KOPT-K1 (cell line): ENCODE measurements around the gene PML.

Experiments
- H3K27ac ChIP-seq: fragments of 200-600 bp; sonication (generic); 2 replicates; pipeline ENCODE4 v1.5.1; 2016; ENCODE audit warnings: antibody characterized with exemption, mild to moderate bottlenecking, low read depth, low read length; ENCODE audit not compliant: poor library complexity, severe bottlenecking
- H3K36me3 ChIP-seq: fragments of 200-600 bp; sonication (generic); 2 replicates; pipeline ENCODE4 v1.5.1; 2017; ENCODE audit warnings: antibody characterized with exemption, mild to moderate bottlenecking, low read length, moderate library complexity; ENCODE audit not compliant: insufficient read depth
- H3K9me3 ChIP-seq: fragments of 200-600 bp; sonication (generic); 2 replicates; pipeline ENCODE4 v1.5.1; 2017; ENCODE audit warnings: antibody characterized with exemption, low read length, mild to moderate bottlenecking; ENCODE audit not compliant: insufficient read depth, poor library complexity, severe bottlenecking

PML gene

DNA sequence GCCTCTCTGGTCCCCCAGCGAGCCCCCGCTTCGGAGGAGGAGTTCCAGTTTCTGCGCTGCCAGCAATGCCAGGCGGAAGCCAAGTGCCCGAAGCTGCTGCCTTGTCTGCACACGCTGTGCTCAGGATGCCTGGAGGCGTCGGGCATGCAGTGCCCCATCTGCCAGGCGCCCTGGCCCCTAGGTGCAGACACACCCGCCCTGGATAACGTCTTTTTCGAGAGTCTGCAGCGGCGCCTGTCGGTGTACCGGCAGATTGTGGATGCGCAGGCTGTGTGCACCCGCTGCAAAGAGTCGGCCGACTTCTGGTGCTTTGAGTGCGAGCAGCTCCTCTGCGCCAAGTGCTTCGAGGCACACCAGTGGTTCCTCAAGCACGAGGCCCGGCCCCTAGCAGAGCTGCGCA, 3.5 kb downstream of the PML start:
- peaks cover 4% of the 10 kb centered on the region for H3K9me3 ChIP-seq
- peaks cover 49% of the 10 kb centered on the region for H3K36me3 ChIP-seq
- H3K27ac ChIP-seq = no peak overlapping the region

DNA sequence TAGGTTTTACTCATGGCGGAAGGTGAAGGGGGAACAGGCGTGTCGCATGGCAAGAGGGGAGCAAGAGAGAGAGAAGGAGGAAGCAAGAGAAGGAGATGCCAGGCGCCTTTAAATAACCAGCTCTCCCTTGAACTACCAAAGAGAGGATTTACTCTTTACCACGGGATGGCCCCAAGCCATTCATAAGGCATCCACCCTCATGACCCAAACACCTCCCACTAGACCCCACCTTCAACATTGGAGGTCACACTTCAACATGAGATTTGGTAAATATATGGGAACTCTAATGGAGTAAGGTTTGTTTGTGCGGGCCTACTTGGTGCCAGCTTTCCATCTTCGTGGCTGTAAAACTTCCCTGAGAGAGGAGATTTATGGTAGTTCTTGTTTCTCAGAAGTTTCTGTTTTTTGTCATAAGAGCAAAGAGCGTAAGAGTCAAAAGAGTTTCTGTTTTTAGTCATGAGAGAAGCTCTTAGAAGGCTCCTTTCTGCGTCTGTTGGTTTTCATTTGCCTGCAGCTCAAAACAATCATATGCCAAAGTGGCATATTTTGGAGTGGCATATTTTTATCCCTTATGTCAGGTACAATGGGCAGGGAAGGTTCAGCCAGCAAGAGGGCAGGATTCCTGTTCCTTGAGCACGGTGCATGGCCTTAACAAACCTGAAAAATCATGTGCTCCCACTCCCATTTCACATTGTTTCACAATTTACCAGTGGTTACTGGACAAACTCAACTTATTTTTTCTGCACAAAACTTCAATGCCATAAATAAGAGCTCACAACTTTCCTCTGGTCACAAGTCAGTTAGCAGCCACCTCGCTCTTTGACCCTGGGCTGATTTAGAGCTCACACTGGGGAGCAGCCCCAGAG, 12.5 kb downstream of the PML start:
- Histone ChIP-seq H3K9me3 (peaks cover 26% of the 10 kb centered on the region), H3K27ac (no peak overlapping the region)

DNA sequence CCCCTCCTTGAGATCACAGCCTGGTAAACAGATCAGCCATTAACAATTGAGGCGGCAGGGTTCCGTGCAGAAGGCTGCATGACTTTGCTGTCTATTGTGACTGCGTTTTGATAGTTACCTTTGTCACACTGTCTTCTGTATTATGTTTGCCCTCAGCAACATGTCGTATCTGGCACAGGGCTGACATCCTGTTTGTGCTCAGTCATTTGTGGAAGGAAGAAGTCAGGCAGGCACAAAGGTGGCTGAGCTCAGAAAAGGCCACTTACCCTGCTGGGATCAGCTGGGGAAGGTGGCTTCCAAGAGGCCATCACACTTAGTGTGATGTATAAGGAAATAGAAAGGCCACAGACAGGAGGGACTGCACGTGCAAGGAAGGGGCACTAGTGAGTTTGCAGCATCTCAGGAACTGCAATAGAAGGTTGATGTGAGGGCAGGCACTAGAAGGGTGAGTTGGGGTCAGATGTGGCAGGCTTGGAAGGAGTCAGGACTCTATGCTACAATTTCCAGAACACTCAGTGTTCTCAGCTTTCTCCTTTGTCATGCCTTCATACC, 13.4 kb downstream of the PML start:
- Histone ChIP-seq H3K36me3 (peaks cover 95% of the 10 kb centered on the region), H3K27ac (no peak overlapping the region), H3K9me3 (peaks cover 31% of the 10 kb centered on the region)

More for the DNA sequence above, 12.5 kb downstream of the PML start:
- H3K36me3 ChIP-seq = peaks cover 95% of the 10 kb centered on the region

DNA sequence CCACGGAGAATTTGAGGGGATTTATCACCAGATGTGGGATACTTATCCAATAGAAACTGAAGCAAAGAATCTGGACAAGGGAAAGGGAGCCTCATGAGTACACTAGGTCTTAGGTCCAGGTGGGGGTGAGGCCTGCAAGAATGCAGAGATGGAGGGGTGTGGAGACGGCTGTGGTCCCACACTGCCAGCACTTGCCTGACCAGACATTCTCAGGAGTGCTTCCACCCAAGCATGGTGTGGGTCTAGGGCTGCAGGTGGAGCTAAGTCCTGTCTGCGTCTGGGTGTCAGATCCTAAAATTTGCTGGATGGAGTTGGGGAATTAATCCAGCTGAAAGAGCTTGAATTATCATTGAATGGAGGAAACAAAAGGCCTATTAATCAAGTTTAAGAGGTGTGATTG, 14.4 kb downstream of the PML start:
- no peak overlapping the region for H3K27ac ChIP-seq
- peaks cover 21% of the 10 kb centered on the region for H3K9me3 ChIP-seq
- H3K36me3 ChIP-seq = peaks cover 93% of the 10 kb centered on the region

DNA sequence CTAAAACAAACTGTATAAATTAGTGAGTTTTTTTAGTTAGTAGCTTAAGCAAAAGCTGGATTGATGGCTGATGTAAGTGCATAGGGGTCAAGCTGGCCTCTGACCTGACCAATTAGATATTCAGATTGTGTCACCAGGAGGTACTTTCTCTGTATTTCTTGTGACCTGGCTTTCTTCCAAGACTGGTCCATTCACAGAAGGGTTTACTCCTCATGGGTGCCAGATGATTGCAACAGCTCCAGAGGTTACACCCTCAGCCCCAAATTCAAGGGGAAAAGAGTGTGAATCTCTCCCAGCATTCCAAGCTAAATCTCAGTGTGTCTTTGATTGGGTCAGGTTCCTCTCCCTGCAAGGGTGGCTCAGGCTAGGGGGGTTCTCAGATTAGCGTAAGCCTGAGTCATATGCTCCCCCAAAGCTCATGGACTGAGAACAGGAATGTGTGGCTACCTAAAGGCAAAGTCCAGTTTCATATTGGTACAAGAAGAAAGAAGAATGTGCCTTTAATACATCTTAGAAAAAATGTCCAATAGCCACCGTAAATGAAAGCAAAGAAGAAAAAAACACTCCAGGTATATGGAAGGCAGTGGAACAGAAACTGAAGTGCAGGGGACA, 16.5 kb downstream of the PML start:
- no peak overlapping the region for H3K27ac ChIP-seq
- H3K9me3 ChIP-seq = peaks cover 19% of the 10 kb centered on the region
- peaks cover 94% of the 10 kb centered on the region for H3K36me3 ChIP-seq

DNA sequence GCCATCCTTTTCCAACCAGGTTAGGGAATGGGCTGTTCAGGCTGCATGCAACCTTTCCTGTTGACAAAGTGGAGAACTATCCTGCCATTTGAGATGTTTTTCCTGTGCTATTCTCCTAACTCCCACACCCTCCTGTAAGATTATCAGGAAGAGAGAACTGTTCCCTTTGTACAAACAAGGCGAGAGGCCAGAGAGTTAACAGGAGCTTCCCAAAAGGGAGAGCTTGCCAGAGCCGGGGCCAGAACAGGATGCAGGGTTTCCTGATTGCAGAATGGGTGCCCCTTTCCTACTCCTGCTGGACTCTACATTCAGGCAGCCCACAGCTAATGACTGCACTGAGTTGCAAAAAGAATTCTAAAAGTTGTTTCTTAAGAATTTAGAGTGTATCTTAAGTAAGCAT, 17.1 kb downstream of the PML start:
- Histone ChIP-seq H3K9me3 (peaks cover 19% of the 10 kb centered on the region), H3K27ac (no peak overlapping the region)

DNA sequence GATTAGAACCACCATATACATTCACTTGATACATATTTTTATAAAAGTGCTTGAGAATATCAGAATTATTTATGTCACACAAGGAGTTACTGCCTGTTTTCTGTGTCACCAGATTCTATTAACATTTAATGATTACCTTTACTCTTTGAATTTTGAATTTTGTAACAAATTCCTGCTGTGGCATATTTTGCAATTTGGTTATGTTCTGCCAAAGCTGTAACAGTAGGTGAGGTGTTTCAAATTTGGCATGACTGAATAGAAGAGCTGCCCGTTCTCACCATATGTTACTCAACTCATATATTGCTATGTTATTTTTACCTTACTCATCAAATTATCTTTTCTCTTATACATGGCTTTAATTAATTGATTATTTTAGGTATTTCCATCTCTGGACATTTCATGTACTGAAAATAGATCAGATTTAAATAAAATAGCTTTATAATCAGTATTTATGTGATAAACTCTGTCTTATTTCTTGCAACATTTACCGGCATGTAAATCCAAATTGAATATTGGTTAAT, 18.9 kb downstream of the PML start:
- H3K9me3 ChIP-seq = peaks cover 19% of the 10 kb centered on the region
- H3K36me3 ChIP-seq = peaks cover 84% of the 10 kb centered on the region
- H3K27ac ChIP-seq = no peak overlapping the region

More for the DNA sequence above, 17.1 kb downstream of the PML start:
- peaks cover 93% of the 10 kb centered on the region for H3K36me3 ChIP-seq

DNA sequence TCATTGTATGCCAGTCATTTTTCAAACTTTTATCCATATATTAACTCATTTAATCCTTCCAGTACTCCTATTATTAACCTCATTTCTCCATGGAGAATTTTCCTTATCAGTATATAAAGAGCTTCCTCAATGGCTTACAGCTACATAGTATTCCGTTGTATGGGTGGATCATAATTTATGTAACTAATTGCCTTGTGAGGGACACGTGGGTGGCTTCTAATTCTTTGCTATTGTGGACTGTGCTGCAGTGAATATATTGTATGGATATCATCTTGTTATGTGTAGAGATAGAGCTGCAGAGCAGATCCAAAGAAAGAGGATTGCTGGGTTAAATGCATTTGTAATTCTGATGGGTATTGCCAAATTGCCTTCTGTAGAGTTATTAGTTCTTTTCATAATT, 25.2 kb downstream of the PML start:
- no peaks in the 10 kb centered on the region for H3K9me3 ChIP-seq
- no peak overlapping the region for H3K27ac ChIP-seq
- H3K36me3 ChIP-seq = peaks cover 85% of the 10 kb centered on the region

DNA sequence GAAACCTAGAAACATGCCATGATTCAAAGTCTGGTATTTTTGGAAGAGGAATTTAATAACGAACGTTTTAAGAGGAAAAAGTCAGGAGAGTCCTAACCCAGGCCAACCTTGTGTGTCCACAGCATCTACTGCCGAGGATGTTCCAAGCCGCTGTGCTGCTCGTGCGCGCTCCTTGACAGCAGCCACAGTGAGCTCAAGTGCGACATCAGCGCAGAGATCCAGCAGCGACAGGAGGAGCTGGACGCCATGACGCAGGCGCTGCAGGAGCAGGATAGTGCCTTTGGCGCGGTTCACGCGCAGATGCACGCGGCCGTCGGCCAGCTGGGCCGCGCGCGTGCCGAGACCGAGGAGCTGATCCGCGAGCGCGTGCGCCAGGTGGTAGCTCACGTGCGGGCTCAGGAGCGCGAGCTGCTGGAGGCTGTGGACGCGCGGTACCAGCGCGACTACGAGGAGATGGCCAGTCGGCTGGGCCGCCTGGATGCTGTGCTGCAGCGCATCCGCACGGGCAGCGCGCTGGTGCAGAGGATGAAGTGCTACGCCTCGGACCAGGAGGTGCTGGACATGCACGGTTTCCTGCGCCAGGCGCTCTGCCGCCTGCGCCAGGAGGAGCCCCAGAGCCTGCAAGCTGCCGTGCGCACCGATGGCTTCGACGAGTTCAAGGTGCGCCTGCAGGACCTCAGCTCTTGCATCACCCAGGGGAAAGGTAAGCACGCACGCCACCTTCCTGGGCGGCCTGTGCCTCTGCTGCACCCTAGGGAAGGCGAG, 28.4 kb downstream of the PML start:
- H3K9me3 ChIP-seq = no peaks in the 10 kb centered on the region
- no peak overlapping the region for H3K27ac ChIP-seq
- peaks cover 92% of the 10 kb centered on the region for H3K36me3 ChIP-seq

DNA sequence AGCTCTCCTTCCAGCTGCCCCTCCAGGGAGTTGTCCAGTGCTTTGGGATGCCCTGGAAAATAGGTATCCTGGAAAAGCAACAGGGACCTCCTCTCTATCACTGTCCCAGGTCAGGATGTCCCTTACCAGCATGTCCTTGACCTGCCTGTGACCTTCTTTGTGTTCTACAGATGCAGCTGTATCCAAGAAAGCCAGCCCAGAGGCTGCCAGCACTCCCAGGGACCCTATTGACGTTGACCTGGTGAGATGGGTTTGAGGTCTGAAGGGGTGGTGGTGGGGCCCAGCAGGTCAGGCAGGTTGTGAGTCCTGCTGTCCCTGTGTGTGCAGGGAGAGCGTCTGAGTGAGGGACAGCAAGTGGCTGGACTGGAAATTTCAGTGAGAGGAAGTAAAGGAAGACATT, 30.2 kb downstream of the PML start:
- Histone ChIP-seq H3K9me3 (no peaks in the 10 kb centered on the region), H3K36me3 (peaks cover 93% of the 10 kb centered on the region), H3K27ac (no peak overlapping the region)

DNA sequence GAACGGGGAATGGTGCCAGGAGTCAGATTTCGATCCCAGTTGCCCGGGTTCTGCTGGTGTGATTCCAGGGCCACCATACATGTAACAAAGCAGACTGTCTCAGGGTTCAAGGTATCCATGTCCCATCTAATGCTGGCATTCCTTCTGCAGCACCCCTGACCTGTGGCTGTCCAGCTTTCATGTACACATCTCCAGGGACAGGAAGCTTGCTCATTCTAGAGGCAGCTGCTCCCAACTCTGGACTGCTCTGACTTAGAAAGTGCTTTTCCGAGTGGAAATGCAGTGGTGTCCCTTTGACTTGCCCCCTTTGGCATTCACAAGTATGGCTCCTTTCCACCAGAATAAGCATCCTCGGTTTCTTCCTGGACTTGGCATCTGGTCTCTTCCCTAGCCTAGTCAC, 30.9 kb downstream of the PML start:
- H3K27ac ChIP-seq = no peak overlapping the region
- H3K36me3 ChIP-seq = peaks cover 89% of the 10 kb centered on the region
- no peaks in the 10 kb centered on the region for H3K9me3 ChIP-seq

DNA sequence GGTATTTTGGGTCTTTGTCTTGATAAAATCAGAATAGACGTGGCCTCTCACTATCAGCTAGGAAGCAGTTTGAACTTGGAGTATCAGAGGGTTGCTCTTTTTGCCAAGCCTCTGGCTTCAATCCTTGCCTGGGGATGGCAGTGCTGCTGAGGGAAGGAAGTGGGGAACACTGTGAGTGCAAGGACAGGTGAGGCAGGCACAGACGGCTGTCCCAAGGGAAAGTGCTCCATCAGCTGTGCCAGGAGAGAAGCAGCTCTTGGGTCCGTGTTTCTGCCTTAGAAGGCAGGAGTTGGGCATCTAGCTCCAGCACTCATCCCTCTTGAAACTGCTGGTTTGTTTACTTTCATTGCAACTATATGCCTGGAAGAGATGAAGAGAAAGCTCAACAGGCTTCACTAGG, 33.2 kb downstream of the PML start:
- no peaks in the 10 kb centered on the region for H3K9me3 ChIP-seq
- H3K36me3 ChIP-seq = peaks cover 80% of the 10 kb centered on the region
- no peak overlapping the region for H3K27ac ChIP-seq

DNA sequence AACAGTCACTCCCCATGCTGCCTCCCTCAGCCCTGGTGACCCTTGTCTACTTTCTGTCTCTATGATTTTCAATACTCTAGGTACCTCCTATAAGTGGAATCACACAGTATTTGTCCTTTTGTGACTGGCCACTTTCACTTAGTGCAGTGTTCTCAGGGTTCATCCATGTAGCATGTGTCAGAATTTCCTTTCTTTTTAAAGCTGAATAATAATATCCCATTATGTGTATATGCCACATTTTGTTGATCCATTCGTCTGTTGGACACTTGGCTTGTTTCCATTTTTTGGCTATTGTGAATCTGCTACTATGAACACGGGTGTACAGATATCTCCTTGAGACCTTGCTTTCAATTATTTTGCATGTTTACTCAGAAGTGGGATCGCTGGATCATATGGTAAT, 34.1 kb downstream of the PML start:
- Histone ChIP-seq H3K36me3 (peaks cover 80% of the 10 kb centered on the region), H3K27ac (no peak overlapping the region), H3K9me3 (no peaks in the 10 kb centered on the region)

DNA sequence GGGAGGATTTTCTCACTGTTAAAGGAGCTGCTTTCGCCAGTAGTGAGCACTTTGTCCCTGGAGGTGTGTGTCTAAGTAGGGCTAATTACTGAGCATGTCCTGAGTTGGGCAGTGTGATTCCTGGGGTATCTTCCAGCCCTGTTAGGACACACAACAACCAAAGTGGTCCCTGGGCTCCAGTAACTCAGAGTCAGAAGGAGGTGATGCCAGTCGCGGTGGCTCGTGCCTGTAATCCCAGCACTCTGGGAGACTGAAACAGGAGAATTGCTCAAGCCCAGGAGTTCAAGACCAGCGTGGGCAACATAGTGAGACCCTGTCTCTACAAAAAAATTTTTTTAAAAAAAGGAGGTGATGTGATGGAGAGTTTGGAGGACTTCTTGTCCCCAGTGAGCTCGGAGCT, 37.5 kb downstream of the PML start:
- Histone ChIP-seq H3K36me3 (peaks cover 80% of the 10 kb centered on the region), H3K27ac (no peak overlapping the region), H3K9me3 (no peaks in the 10 kb centered on the region)
